DND-41 (cell line): ENCODE results near the gene TCEA2.

ENCODE experiments used
- EZH2 ChIP-seq: IDR thresholded peaks from 3 replicates; pipeline ENCODE4 v1.6.1; 2012; ENCODE audit warnings: borderline replicate concordance, low read depth, mild to moderate bottlenecking, moderate library complexity, low read length, inconsistent platforms; ENCODE audit not compliant: severe bottlenecking
- TF ChIP-seq, protein P1 (sequence below): IDR thresholded peaks from 2 replicates; pipeline ENCODE4 v1.5.1; 2012; ENCODE audit warnings: borderline replicate concordance, low read length, moderate library complexity, mild to moderate bottlenecking; ENCODE audit not compliant: poor library complexity, severe bottlenecking; ENCODE audit errors: extremely low read depth

DNA sequence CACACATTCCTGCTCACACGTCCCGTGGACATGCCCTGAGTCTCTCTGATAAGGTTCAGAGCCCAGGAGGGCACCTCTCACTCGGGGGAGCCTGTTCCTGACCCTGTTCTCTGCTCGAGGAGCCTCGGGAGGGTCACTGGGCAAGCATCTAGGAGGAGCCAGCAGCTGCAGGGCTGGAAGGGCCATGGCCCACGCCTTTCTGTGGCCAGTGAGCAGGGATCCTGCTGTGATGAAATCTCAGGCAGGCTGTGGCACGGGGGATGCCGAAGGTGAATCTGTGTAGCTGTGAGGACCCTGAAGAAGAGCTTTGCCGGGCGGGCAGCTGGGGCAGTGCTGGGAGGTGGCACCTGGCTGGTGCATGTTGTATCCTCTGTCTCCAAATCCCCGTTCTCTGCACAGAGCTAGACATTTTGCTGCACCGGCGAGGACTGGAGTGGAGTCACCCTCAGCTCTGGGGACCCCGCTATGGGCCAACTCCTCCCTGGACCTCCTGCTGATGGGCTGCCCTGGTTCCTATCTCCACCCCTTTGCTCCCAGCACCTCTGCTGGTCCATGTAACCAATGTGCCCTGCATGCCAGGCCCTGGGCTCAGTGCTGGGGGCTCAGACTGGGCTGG lies 51.5 kb downstream of the TCEA2 start:
- TF ChIP-seq, protein P1, sequence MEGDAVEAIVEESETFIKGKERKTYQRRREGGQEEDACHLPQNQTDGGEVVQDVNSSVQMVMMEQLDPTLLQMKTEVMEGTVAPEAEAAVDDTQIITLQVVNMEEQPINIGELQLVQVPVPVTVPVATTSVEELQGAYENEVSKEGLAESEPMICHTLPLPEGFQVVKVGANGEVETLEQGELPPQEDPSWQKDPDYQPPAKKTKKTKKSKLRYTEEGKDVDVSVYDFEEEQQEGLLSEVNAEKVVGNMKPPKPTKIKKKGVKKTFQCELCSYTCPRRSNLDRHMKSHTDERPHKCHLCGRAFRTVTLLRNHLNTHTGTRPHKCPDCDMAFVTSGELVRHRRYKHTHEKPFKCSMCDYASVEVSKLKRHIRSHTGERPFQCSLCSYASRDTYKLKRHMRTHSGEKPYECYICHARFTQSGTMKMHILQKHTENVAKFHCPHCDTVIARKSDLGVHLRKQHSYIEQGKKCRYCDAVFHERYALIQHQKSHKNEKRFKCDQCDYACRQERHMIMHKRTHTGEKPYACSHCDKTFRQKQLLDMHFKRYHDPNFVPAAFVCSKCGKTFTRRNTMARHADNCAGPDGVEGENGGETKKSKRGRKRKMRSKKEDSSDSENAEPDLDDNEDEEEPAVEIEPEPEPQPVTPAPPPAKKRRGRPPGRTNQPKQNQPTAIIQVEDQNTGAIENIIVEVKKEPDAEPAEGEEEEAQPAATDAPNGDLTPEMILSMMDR = no peak
- no peak for TF ChIP-seq EZH2
